HG02981 (cell line): Measurements from ENCODE around the gene CEP350.
"Not testable (repeated sequence)": the region's sequence is repeated elsewhere in the genome, so short reads cannot be mapped to it uniquely, and the experiment has no call there.

Source experiments
- ATAC-seq: cut with Tn5 transposase; IDR thresholded peaks from one replicate; pipeline ENCODE4 v1.9.1; 2021; ENCODE audit warnings: mild to moderate bottlenecking, moderate library complexity; ENCODE audit not compliant: unreplicated experiment

CEP350 gene

GRCh38 chr1:179984101-179984500 lies 29.5 kb downstream of the CEP350 start:
- no peak for ATAC-seq

DNA sequence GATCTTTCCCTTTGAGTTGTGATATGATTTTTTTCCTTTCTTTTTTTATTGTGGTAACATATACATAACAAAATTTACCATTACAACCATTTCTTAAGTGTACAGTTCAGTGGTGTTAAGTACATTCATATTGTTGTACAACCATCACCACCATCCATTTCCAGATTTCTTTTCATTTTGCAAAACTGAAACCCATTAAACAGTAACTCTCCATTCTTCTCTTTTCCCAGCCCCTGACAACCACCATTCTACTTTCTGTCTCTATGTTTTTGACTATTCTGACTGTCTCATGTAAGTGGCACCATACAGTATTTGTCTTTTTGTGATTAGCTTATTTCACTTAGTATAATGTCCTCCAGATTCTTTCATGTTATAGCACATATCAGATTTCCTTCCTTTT lies 30.3 kb downstream of the CEP350 start:
- ATAC-seq: no peak

GRCh38 chr1:179990847-179991246 lies 36.2 kb downstream of the CEP350 start:
- ATAC-seq: no peak

GRCh38 chr1:179995576-179995975 lies 41.0 kb downstream of the CEP350 start:
- no peak for ATAC-seq

DNA sequence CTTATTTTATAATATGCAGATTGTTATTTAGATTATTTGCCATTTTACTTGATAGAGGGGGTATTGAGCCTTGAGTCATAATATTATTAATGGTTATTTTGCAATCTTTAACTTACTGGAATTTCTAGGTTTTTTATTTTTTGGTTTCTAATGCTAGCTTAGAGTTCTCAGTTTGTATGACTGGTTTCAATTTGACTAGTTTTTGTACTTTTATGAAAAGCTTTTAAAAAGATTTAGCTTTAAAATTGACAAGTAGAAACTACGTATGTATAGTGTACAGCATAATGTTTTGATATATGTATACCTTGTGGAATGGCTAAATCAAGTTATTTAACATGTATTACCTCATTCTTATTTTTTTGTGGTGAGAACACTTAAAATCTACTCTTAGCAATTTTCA lies 41.5 kb downstream of the CEP350 start:
- ATAC-seq: peak; percentile 75

GRCh38 chr1:180000575-180000974 lies 46.0 kb downstream of the CEP350 start:
- no peak for ATAC-seq

GRCh38 chr1:180002437-180002836 lies 47.8 kb downstream of the CEP350 start:
- ATAC-seq: no peak

GRCh38 chr1:180003026-180003695 lies 48.6 kb downstream of the CEP350 start:
- ATAC-seq: peak; percentile 91

DNA sequence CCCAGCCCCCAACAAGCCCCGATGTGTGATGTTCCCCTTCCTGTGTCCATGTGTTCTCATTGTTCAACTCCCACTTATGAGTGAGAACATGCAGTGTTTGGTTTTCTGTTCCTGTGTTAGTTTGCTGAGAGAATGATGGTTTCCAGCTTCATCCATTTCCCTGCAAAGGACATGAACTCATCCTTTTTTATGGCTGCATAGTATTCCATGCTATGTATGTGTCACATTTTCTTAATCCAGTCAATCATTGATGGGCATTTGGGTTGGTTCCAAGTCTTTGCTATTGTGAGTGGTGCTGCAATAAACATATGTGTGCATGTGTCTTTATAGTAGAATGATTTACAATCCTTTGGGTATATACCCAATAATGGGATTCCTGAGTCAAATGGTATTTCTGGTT lies 52.2 kb downstream of the CEP350 start:
- ATAC-seq: not testable (repeated sequence)

DNA sequence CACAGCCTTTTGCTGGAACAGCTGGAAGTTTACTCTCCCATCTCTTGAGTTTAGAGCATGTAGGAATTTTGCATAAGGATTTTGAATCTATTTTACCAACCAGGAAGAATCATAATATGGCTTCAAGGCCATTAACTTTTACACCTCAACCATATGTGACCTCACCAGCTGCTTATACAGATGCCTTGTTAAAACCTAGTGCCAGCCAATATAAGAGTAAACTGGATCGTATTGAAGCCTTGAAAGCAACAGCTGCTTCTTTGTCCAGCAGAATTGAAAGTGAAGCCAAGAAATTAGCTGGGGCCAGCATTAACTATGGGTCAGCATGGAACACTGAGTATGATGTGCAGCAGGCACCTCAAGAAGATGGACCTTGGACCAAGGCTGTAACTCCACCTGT lies 65.4 kb downstream of the CEP350 start:
- ATAC-seq: no peak

DNA sequence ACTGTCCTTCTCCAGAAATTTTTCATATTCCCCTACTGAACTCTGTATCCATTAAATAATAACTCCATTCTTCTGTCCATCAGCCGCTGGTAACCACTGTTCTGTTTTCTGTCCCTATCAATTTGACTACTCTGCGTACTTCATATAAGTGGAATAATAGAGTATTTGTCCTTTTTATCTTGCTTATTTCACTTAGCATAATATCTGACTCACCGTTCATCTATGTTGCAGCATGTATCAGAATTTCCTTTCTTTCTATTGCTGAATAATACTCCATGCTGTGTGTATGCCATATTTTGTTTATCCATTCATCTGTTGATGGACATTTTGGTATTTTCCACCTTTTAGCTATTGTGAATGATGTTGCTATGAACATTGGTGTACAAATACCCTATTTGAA lies 71.9 kb downstream of the CEP350 start:
- no peak for ATAC-seq

DNA sequence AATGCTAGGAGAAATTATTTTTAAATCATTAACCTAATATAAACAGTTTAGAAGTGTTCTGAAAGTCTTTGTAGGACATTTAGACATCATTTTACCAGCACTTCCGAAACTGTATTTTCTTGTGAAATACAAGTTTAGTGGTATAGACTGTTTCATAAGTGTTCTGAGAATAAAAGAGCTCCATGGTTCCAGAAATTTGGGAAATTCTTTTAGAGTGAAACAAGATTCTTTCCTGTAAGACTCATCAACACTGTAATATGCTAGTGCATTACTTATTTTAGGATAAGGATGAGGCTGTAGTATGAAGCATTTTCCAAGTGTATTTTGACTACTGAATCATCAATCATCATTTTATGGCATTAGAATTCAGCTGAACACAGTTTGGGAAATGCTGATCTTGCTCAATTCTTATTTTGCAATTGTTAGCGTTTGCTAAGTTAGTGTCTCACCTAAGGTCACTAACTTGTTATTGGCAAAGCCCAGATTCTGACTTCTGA lies 73.4 kb downstream of the CEP350 start:
- no peak for ATAC-seq

GRCh38 chr1:180028864-180029263 lies 74.3 kb downstream of the CEP350 start:
- no peak for ATAC-seq

GRCh38 chr1:180029524-180030135 lies 75.0 kb downstream of the CEP350 start:
- ATAC-seq: no peak

DNA sequence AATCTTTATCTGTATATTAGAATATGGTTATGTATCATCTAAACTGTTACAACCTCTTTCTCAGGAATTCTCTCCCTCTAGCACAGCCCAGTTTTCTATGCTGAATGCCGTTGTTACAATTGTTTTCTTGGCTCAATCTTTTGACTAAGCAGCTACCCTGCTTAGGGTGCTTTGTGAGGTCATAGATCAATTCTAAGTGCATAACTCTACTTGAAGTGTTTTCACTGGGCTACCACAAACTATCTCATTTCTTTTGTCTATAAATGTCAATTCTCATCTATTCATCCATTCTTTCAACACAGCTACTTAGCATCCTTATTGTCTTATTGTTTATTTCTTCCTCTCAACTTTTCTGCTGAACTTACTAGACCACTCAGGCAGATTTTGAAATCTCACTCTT lies 77.1 kb downstream of the CEP350 start:
- no peak for ATAC-seq

- ATAC-seq: no peak
These were observed 78.8 kb downstream of the CEP350 start for GRCh38 chr1:180033390-180033789.

GRCh38 chr1:180040034-180040433 lies 85.4 kb downstream of the CEP350 start:
- no peak for ATAC-seq

GRCh38 chr1:180041582-180041981 lies 87.0 kb downstream of the CEP350 start:
- ATAC-seq: no peak

DNA sequence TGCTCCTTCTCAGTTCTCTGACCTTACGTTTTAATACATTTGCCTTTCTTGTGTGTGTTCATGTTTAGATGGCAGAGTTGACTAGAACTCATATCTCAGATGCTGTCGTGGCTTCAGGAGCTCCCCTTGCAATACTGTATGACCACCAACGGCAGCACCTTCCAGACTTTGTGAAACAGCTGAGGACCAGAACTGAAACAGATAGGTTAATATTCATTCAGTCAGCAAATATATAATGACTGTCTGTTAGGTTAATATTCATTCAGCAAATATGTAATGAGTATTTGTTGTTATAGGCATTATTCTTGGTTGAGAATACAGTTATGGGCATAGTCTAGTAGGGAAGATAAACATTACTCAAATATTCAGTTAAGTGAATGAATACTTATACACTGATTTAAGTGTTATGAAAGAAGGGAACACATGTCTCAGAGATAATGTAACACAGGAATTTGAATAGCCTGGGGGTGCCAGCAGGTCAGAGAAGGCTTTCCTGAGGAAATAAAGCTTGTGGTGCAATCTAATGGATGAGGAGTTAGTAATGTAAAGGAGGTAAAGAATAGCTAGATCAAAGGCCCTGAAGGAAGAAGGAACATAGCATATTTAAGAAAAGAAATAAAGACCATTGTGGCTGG lies 88.5 kb downstream of the CEP350 start:
- ATAC-seq: no peak

DNA sequence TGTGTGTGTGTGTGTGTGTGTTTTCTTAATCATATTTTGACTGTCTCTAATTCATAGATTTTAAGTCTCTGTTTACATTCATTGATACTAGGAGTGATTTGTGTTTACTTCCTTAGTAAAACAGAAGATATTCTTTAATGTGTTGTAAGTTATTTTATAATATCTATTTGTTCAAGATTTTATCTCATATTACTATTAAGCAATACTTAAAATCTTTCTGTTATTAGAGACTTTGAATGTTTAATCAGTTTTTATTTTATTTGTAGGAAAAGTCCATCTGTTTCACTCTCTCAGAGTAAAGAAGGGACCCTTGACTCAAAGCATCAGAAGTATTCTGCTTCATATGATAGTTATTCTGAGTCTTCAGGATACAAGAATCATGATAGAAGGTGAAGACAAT lies 89.2 kb downstream of the CEP350 start:
- ATAC-seq: no peak

DNA sequence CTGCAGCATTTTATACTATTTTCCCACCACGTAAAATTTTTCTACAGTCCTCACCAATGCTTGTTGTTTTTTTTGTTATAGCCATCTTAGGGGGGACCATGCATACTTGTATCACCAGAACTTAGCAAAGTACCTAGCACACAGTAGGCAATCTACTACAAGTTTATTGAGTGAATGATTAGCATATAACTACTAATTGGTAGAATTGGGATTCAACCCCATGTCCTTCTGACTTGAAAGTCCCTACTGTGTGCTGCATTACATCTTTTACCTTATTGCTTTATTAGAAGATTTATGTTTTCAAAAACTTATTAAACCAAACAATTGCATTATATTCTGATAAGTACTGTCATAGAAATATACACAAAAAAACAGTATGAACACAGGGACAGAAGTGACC lies 92.1 kb downstream of the CEP350 start:
- no peak for ATAC-seq
